GM12878 (cell line): ENCODE results near the gene INVS.

Experiments
- CHD2 ChIP-seq: IDR thresholded peaks from 2 replicates; pipeline ENCODE4 v1.6.1; 2011; ENCODE audit warnings: low read depth, low read length, improper control_type of control experiment, borderline replicate concordance
- CTCF ChIP-seq, 3 experiments: IDR thresholded peaks in 2 of 3; conservative IDR thresholded peaks in 1 of 3; 2 replicates each; pipeline ENCODE4 v1.5.1; 2011; ENCODE audit warnings: low read depth in 3 of 3, low read length in 3 of 3, mild to moderate bottlenecking in 3 of 3, control low read depth in 2 of 3, moderate library complexity in 2 of 3, inconsistent platforms in 1 of 3, mixed read lengths in 1 of 3; ENCODE audit not compliant: control insufficient read depth in 2 of 3, insufficient read depth in 1 of 3; ENCODE audit errors: extremely low read depth in 1 of 3
- EP300 ChIP-seq, 2 experiments: fragments of 150-350 bp in 1 of 2; IDR thresholded peaks; 2 replicates each; pipeline ENCODE4 v1.6.1; 2011 to 2012; ENCODE audit warnings: low read depth in 2 of 2, low read length in 2 of 2, borderline replicate concordance in 1 of 2, improper control_type of control experiment in 1 of 2, inconsistent platforms in 1 of 2; ENCODE audit not compliant: control insufficient read depth in 1 of 2
- EZH2 ChIP-seq: IDR thresholded peaks from 2 replicates; pipeline ENCODE4 v1.6.1; 2012; ENCODE audit warnings: low read depth, mild to moderate bottlenecking, control low read depth, inconsistent platforms, low read length, borderline replicate concordance; ENCODE audit not compliant: control insufficient read depth
- FOXM1 ChIP-seq: IDR thresholded peaks from 2 replicates; pipeline ENCODE4 v1.6.1; 2012; ENCODE audit warnings: low read depth, mild to moderate bottlenecking, inconsistent platforms, low read length, moderate library complexity
- KDM1A ChIP-seq: fragments of 200-600 bp; sonication (generic); IDR thresholded peaks from 2 replicates; pipeline ENCODE4 v1.6.1; 2016; ENCODE audit warnings: borderline replicate concordance
- MAX ChIP-seq: IDR thresholded peaks from 2 replicates; pipeline ENCODE4 v1.6.1; 2012; ENCODE audit warnings: low read depth, low read length, improper control_type of control experiment
- MXI1 ChIP-seq: fragments of 150-350 bp; IDR thresholded peaks from 2 replicates; pipeline ENCODE4 v1.6.1; 2011; ENCODE audit warnings: low read depth, mild to moderate bottlenecking, inconsistent platforms, low read length, improper control_type of control experiment
- NRF1 ChIP-seq: conservative IDR thresholded peaks from 2 replicates; pipeline ENCODE4 v1.6.1; 2011; ENCODE audit warnings: mild to moderate bottlenecking, low read depth, low read length, improper control_type of control experiment
- RCOR1 ChIP-seq: conservative IDR thresholded peaks from 2 replicates; pipeline ENCODE4 v1.6.1; 2012; ENCODE audit warnings: low read depth, low read length, improper control_type of control experiment
- SP1 ChIP-seq: IDR thresholded peaks from one replicate; pipeline ENCODE4 v1.6.1; 2011; ENCODE audit warnings: low read depth, low read length

- no peak for TF ChIP-seq RCOR1
- no peak for TF ChIP-seq CHD2
- TF ChIP-seq EP300 (IDR thresholded peaks at IDR 0.05; ENCODE audit: borderline replicate concordance in 1 of 2, control insufficient read depth in 1 of 2, low read depth in 2 of 2, low read length in 2 of 2), result no peak
- no peak for TF ChIP-seq CTCF (IDR thresholded peaks at IDR 0.05 in 2 of 3, conservative IDR thresholded peaks at IDR 0.05 in 1 of 3; ENCODE audit: control insufficient read depth in 2 of 3, extremely low read depth in 1 of 3, insufficient read depth in 1 of 3, low read depth in 3 of 3, low read length in 3 of 3)
- no peak for TF ChIP-seq MAX
- no peak for TF ChIP-seq EZH2
- no peak for TF ChIP-seq NRF1
- no peak for TF ChIP-seq MXI1
- TF ChIP-seq SP1, result no peak
- TF ChIP-seq FOXM1, result no peak
- no peak for TF ChIP-seq KDM1A
Observed at GRCh38 chr9:100126423-100126822, 27.4 kb downstream of the INVS start.
